SK-N-SH (cell line): ENCODE measurements around the gene DGCR8.

ENCODE experiments used
- CTCF ChIP-seq: fragments of 200-600 bp; sonication (generic); IDR thresholded peaks from 2 replicates; pipeline ENCODE4 v1.6.1; 2017; ENCODE audit warnings: antibody characterized with exemption, mild to moderate bottlenecking, moderate library complexity
- ELF1 ChIP-seq: IDR thresholded peaks from 2 replicates; pipeline ENCODE4 v1.4.0; 2012
- EZH2phosphoT487 ChIP-seq: fragments of 200-600 bp; sonication (generic); IDR thresholded peaks from 2 replicates; pipeline ENCODE4 v1.6.1; 2017; ENCODE audit warnings: low read depth, mixed run types, mild to moderate bottlenecking, antibody characterized with exemption, moderate library complexity, borderline replicate concordance
- FOXM1 ChIP-seq: IDR thresholded peaks from 2 replicates; pipeline ENCODE4 v1.4.0; 2012; ENCODE audit warnings: low read depth, mild to moderate bottlenecking
- MXI1 ChIP-seq: IDR thresholded peaks from 2 replicates; pipeline ENCODE4 v1.6.1; 2012; ENCODE audit warnings: mild to moderate bottlenecking, low read depth, low read length, improper control_type of control experiment
- TEAD4 ChIP-seq: IDR thresholded peaks from 2 replicates; pipeline ENCODE4 v1.4.0; 2012; ENCODE audit warnings: mild to moderate bottlenecking, borderline replicate concordance; ENCODE audit not compliant: insufficient read depth
- ZBTB33 ChIP-seq: IDR thresholded peaks from 2 replicates; pipeline ENCODE4 v1.4.0; 2012; ENCODE audit warnings: low read depth, borderline replicate concordance

GRCh38 chr22:20117633-20118299, 37.7 kb downstream of the DGCR8 start:
- TF ChIP-seq FOXM1, result no peak
- TF ChIP-seq CTCF, result no peak
- no peak for TF ChIP-seq ZBTB33
- no peak for TF ChIP-seq TEAD4
- TF ChIP-seq EZH2phosphoT487, result no peak
- TF ChIP-seq MXI1, result no peak; the same call in 1 of the 2 replicates
- TF ChIP-seq ELF1, result no peak
